Inflammatory macrophage treated with lipopolysaccharide for 4 hours (primary cell): ENCODE measurements around the gene PA2G4.
"Not testable (repeated sequence)": the region's sequence is repeated elsewhere in the genome, so short reads cannot be mapped to it uniquely, and the experiment has no call there.

Experiments
- DNase-seq: peaks from one replicate; pipeline ENCODE4 v3.0.0-alpha.2; 2020

The PA2G4 gene

DNA sequence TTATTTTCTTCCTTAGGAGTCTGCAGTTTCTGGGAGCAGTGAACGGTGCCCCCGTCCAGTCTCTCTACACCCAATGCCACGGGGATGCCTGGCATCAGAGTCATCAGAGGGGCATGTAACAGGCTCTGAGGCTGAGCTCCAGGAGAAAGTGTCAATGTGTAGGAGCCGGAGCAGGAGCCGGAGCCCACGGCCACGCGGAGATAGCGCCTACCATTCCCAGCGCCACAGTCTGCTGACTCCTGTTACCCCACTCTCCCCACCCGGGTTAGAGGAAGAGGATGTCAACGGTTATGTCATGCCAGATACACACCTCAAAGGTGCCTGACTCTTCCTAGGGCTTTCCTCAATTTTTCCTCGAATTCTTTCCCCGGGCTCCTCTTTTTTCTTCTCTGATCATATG, 3.3 kb upstream of the PA2G4 start:
- DNase-seq: no peak

DNA sequence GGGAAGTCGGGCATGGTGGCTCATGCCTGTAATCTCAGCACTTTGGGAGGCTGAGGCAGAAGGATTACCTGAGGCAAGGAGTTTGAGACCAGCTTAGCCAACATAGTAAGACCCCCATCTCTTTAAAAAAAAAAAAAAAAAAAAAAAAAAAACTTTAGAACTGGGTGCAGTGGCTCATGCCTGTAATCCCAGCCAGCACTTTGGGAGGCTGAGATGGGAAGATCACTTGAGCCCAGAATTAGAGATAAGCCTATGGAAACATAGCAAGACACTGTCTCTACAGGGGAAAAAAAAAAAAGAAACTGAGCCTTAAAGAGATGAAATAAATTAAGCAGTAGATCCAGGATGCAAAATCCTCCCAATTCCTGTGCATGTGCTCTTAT, 1.7 kb upstream of the PA2G4 start:
- no peak for DNase-seq

DNA sequence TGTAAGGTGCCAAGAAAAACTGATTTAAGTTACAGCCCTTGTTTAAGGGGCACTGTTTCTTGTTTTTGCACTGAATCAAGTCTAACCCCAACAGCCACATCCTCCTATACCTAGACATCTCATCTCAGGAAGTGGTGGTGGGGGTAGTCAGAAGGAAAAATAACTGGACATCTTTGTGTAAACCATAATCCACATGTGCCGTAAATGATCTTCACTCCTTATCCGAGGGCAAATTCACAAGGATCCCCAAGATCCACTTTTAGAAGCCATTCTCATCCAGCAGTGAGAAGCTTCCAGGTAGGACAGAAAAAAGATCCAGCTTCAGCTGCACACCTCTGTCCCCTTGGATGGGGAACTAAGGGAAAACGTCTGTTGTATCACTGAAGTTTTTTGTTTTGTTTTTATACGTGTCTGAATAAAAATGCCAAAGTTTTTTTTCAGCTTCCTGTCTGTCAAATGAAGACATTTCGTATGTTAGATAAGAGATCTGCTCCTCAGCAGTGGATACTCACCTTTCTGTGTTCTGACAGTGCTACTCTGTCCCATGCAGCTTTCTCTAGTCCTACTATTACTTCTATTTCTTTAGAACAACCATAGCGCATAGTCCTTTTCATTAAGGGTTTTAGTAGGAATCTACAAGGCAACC, 1.2 kb upstream of the PA2G4 start:
- no peak for DNase-seq

DNA sequence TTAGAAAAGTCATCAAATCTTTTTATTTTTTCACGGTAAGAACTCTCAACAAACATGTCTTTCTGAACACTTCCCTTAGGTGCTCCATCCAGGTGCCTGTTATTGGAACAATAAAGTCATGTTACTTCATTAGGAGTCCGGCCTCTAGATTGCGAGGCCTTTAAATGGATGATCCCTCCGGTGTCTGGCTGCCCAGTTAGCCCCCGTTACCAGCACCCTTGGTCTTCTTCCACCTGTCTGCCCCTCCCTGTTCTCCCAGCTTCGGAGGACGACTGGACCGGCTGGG, 593 bp upstream of the PA2G4 start:
- no peak for DNase-seq

DNA sequence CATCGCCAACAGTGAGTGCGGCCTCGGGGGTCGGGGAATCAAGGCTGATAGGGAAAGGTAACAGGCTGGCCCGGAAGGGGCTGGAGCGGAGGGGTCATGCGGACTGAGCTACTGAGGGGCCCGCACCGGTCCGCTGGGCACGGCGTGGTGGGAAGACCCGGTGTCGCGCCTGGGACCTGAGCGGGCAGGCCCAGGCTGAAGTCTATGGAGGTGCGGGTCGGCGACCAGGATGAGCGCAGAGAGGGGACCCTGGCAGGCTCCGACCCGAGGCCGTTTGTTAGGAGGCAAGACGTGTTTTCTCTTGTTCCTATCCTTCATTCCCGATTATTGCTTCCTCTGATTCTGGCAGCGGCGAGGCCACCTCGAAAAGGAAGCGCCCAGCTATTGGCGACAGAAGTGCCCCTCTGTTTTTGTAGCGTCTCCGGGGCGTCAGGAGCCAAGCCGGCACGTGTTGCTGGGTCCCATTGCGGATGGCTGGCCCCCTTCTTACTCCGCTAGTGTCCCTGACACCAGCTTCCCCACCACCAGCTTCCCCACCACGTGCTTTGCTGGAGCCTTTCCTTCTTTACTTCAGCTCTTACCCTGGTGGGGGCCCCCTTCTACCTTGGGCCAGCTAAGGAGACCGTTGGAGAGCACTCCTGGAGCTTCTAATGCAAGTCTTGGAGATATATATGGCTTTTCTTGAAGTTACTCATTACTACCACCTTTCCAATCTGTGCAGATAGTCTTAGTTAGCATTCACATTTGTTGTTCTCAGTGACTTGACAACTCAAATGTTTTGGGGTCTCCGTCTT, 653 bp downstream of the PA2G4 start:
- peak; percentile 28 for DNase-seq

DNA sequence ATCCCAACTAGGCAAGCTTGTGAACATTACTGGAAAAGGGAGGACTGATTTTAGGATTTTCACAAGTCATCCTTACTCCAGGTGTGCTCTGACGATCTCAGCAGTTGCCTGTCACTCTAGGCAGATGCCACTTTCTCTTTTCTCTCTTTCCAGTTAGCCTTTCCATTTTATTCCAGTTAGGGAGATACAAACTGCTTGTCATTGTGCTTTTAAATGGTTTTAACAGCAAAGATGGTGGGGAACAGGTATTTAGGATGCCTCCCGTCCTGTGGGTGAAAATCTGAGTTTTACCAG, 1.2 kb downstream of the PA2G4 start:
- no peak for DNase-seq

DNA sequence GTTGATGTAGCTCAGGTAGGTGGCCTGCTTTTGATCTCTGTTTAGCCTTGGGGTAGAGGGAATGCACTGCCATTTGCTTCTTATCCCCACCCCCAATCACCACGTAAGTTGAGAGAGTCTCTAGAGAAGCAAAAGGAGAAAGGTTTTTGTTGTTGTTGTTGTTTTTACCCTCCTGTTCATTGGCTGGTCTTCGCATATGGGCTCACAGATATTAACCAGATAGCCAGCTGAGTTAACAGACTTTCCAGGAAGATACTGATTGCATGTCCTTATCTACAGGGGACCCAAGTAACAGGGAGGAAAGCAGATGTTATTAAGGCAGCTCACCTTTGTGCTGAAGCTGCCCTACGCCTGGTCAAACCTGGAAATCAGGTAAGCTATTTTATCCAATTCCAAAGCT, 2.9 kb downstream of the PA2G4 start:
- no peak for DNase-seq

DNA sequence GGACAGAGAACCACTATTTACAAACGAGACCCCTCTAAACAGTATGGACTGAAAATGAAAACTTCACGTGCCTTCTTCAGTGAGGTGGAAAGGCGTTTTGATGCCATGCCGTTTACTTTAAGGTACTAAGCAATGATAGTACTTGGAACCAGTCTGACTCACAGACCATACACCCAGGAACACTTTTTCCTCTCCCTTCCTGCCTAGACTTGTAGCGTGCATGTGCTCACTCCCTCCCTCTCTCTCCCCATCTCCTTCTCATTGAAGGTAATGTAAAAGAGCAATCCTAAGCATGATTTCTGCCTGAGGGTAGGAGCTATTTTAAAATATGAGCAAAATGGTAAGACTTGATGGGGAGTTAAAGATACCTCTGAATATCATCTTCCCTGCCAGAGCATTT, 6.2 kb downstream of the PA2G4 start:
- DNase-seq: no peak

DNA sequence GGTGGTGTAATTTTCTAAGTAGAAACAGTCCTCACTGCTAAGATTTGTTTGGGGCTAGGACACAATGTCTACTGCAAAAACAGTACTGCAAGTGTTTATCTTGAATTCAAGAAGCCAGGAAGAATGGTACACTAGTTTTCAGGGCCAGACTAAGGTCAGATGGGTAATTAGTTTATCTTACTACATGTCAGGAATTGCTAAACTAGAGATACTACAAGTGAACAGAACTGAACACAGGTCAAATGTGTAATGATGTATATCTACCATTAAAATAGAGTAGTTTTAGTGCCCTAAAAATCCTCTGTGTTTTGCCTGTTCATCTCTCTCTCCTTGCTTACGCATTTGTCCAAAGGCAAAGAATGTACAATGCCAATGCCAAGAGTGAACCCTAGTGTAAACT, 9.7 kb downstream of the PA2G4 start:
- no peak for DNase-seq

DNA sequence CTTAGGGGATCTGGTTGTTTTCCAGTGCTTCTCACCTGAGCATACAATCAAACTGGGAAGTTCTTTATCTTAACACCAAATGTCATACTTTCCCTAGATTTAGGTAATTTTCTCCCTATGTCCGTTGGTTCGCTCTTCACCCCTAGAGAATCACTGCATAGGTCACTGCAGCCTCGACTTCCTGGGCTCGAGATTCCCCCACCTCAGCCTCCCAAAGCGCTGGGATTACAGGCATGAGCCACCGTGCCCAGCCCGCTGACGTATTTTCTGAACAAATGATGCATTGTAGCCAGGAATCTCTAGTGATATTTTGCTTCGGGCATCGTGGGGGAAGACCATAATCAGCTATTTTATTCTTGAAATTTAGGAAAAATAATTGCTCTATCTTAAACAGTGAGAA, 11.0 kb downstream of the PA2G4 start:
- DNase-seq: no peak

DNA sequence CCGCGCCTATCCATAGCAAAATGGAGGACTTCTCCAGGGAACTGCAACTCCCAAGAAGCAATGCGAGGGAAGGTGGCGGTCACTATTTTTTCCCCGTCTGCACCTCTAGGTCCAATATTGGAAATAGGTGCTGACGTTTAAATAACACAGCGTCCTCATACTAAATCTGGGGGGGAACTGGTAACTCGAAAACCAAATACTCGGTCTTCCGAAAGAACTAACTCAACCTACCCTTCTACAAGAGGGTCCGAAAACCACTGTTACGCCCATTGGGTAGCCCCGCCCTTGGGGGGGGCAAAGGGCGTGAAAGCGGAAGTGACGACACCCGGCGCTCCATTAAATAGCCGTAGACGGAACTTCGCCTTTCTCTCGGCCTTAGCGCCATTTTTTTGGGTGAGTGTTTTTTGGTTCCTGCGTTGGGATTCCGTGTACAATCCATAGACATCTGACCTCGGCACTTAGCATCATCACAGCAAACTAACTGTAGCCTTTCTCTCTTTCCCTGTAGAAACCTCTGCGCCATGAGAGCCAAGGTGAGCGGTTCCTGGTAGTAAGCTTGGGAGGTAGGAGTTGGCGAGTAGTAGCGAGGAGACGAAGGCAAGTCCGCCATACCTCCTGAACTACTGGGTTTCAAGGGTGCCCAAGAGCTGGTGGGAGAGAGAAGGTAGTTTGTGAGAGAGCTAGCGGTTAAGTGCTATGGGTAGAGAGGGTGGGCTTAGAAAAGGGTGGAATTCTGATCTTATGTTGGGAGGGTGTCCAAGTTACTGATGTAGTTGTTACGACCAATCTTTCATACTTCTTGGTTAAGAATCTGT, 12.1 kb downstream of the PA2G4 start, which contains the start of gene RPL41:
Gene RPL41, plus strand, starts transcription at position 367 of the 815 bp plus-strand sequence.
- peak; percentile 94 for DNase-seq

DNA sequence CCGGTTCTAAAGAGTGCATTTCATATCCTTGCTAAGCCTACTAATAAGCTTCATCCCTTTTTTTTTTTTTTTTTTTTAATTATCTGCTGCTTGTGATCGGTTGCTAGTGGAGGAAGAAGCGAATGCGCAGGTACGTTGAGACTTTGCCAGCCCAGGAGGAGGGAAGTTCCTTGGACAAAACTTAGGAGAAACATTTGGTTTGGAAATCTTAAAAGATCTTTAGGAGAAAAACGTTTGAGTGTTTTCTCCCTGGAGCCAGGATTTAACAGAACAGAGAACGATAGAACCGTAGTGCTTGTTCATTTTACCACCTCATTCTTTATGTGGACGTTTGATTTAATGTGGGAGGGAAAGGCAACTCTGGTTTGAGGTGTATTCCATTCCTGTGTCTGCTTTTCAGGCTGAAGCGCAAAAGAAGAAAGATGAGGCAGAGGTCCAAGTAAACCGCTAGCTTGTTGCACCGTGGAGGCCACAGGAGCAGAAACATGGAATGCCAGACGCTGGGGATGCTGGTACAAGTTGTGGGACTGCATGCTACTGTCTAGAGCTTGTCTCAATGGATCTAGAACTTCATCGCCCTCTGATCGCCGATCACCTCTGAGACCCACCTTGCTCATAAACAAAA, 12.8 kb downstream of the PA2G4 start:
- not testable (repeated sequence) for DNase-seq

DNA sequence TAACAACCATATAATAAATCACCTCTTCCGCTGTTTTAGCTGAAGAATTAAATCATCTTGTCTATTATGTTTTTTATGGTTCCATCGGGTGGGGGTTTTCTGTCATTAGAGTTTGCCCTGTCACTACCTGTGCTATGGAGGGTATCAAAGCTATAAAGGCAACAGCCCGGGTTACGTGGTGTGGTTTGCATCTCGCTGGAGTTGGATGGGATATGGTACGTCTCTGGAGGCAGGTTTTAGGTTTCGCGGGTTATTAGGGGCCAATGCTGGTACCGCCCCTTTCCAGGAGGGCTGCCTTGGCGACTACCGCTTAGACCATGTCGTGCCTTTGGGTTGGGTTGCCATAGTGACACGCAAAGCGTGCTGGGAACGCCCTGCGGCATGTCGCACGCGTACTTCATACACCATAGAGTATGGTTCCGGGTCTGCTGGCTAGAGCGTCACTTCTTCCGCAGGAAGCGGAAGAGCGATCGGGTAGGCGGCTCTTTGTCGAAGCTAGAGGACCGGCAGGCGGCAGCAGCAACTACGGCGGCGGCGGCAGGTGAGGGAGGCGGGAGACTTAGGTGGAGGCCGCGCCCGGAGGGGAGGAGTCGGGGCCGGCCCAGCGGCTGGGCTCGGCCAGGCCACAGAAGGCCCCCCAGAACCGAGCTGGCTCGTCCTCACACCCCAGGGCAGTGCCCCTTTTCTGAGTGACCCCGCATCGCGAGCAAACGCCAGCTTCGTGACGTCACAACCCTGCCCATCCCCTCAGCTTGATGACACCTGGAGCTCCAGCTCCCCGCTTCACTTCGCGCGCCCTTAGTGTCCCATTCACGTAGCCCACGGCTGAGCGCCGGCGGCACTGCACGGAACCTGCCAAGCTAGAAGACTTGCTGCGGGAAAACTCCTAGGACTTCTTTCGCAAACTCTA, 13.7 kb downstream of the PA2G4 start, which contains the start of gene ZC3H10:
Gene ZC3H10, plus strand, starts transcription at position 489 of the 910 bp plus-strand sequence. CDS start 2,297 bp downstream, outside the sequence.
- DNase-seq: peak; percentile 99

DNA sequence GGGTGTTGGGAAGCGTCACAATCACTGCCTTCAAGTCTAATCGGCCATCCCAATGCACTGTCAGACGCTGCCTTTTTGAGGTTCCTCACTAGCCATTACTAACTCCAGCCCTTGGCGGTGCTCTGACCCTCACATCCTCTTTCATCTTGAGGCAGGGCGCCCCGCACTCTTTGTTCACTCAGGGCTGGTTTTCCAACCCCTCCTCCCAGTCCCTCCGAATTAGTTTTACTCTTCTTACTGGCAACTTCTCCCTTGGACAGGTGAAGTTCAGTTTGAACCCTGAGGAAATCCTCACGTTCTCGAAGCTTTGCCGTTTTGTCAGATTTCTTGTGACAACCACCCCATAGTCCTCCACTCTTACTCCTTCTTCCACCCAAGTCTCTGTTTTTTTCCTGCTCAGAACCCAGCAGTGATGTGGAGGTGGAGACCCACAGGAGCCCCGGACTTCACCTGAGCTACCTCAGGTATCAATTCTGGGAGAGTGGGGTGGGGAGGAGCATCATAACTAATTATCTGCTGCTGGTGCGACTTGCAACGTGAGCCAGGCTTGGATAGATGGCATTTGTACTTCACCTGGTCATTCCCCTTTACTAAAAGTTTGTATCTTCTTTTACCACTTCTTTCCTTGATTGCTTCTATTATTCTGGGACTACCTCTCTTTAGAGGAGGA, 14.5 kb downstream of the PA2G4 start:
- peak; percentile 60 for DNase-seq

DNA sequence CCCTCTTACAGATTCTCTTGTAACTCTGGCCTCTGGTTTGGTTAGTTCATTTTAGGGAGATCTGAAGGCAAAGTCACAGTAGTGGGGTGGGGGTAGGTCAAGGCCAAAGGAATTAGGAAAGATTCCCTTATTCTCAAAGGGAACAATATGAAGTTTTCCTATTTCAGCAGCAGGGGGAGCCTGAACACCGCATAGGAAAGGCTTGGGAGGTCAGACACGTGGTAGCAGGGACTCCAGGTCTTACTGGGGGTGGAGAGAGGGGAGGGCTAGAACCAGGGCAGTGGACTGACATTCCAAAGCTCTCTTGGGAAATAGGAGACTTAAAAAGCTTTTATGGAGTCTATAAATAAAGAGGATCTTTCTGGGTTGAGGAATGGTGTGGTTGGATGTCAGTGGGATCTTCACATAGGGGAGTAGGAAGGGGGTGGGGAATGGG, 15.0 kb downstream of the PA2G4 start:
- peak; percentile 79 for DNase-seq

DNA sequence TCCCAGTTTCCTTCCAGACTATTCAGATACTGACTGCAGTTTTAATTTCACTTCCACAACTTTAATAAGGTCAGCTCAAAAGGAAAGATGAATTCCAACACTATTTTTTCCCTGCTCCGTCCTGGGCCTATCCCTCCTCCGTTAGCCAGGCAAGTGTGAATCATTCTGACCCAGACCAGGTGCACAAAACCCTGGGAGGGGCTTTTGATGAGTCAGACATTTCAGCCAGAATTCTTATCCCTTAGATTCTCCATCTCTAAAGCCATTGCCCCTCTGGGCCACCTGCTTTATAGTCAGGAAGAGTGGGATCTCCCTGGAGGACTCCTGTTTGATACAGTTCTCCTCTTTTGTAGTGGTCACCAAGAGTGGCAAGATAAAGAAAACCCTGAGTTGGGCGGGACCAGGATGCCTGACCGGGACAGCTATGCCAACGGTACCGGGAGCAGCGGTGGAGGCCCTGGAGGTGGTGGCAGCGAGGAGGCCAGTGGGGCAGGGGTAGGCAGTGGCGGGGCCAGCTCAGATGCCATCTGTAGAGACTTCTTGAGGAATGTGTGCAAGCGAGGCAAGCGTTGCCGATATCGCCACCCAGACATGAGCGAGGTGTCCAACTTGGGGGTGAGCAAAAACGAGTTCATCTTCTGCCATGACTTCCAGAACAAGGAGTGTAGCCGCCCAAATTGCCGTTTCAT, 15.9 kb downstream of the PA2G4 start:
- no peak for DNase-seq

DNA sequence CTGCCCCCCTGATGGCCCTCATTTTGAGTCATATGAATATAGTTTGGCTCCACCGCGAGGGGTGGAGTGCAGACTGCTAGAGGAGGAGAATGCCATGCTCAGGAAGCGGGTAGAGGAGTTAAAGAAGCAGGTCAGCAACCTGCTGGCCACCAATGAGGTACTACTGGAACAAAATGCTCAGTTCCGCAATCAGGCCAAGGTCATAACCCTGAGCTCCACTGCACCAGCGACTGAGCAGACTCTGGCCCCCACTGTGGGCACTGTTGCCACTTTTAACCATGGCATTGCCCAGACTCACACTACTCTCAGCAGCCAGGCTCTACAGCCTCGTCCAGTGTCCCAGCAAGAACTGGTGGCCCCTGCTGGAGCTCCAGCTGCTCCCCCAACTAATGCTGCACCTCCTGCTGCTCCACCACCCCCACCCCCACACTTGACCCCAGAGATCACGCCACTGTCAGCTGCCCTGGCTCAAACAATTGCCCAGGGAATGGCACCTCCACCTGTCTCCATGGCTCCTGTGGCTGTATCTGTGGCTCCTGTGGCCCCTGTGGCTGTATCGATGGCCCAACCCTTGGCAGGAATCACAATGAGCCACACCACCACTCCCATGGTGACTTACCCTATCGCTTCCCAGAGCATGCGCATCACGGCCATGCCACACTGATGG, 17.0 kb downstream of the PA2G4 start:
- no peak for DNase-seq

DNA sequence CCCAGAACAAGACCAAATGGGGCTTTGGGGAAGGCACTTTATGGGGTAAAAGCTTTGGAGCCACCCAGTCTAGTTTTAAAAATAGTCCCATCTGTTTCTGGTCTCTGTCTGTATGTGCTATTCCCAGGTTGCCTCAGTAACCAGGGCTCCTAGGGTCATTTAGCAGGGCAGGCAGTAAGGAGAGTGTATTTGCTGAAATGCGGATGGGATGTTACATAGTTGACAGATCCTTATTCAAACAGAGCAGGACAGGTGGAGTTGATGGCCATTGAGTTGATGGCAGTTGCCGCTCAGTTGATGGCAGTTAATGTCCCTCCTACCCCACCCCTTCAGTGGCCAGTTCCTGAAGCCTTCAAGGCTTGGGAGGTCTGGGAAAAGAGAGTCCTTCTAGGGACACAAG, 18.3 kb downstream of the PA2G4 start:
- DNase-seq: no peak

DNA sequence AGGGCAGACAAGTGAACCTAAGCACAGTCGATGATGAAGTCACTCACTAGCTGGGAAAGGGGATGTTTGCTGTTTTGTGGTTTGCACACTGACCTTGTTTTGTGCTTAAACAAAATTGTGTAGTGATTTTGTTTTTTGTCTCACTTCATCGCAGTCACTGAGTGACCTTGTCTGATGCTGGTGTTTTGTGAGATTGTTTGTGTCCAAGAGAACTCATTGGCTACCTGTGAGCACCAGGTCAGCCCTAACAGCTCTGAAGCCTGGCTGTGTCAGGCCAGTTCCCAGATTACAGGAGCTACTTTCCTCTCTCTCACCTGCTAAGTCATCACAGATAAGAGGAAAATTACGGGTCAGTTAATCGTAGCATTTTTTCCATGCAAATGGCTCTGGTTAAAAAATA, 19.8 kb downstream of the PA2G4 start:
- DNase-seq: peak; percentile 14

DNA sequence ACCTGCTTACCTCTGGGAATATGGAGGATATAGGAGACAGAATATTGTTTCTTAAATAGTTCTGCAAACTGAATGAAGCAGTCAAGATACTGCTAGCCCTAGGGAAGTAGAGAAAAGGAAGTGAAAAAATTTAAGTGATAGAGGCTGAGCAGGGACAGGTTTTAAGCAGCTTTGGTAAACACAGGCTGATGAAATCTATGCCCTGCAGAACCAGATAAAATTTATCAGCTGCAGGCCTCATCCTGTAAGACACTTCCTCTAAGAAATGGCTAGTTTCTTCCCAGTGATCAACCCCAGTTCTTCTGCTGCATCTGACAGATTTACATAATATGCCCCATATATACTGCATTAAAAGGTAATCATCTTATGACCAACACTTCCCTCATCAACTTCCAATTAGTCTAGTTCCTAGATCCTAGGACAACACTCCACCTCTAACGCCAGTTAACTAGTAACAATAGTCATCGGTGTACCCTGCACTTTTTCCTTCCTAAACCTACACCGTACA, 22.4 kb downstream of the PA2G4 start:
- peak; percentile 70 for DNase-seq
